ENCODE measurements around the gene MYO9A. TPM values are rescaled to one million over a fixed set of nuclear protein-coding genes. Genes with fewer than 3 reads are reported as not detected.

Gene MYO9A
- total RNA-seq, 4 donors from 2014 or later, result 88.5 to 183 (median 115) TPM

DNA sequence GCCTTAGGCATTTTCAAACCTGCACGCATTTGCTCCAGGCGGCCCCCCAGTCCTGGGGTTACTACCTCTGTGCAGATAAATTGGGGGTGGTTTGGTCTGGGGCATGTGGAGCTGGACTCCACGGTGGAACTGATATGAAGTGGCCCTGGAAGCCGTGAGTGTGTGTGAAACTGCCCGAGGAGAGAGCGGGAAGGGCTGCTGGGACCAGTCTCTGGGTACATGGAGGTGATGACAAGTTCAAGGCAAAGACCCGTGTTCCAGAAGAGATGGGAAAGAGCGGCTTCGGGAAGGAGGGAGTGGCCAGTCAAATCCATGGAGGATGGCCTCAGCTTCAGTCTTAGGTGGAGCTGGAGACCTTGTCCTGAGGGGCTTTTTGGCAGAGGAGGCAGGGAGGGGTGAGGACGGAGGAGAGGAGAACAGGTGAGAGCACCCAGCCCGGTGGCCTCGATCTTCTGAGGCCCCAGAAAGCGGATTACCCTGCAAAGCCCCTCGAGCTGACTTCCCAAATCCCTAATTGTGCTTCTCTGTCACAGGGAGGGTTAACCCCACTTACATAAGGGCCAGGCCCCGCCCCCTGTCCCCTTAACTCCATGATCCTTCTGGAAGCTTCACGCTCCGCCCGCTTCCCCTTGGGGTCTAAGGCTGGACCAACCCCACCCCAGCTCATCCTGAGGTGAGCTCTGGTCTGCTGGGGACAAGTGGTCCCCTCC lies 309.5 kb downstream of the MYO9A start:
- no peaks in the 10 kb centered on the region for H3K27me3 ChIP-seq
- no peaks in the 10 kb centered on the region for H3K9me3 ChIP-seq
- no peak for DNase-seq
- no peaks in the 10 kb centered on the region for H3K36me3 ChIP-seq
- H3K4me1 ChIP-seq, result no peaks in the 10 kb centered on the region
- intact Hi-C loops (cut with DNase I), result no loop called here
- TF ChIP-seq, protein P1, sequence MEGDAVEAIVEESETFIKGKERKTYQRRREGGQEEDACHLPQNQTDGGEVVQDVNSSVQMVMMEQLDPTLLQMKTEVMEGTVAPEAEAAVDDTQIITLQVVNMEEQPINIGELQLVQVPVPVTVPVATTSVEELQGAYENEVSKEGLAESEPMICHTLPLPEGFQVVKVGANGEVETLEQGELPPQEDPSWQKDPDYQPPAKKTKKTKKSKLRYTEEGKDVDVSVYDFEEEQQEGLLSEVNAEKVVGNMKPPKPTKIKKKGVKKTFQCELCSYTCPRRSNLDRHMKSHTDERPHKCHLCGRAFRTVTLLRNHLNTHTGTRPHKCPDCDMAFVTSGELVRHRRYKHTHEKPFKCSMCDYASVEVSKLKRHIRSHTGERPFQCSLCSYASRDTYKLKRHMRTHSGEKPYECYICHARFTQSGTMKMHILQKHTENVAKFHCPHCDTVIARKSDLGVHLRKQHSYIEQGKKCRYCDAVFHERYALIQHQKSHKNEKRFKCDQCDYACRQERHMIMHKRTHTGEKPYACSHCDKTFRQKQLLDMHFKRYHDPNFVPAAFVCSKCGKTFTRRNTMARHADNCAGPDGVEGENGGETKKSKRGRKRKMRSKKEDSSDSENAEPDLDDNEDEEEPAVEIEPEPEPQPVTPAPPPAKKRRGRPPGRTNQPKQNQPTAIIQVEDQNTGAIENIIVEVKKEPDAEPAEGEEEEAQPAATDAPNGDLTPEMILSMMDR (IDR thresholded peaks at IDR 0.05), result no peak
- TF ChIP-seq POLR2A (IDR thresholded peaks at IDR 0.05), result no peak
- WGBS, 2 donors, result 88 to 89% methylated on average over 18 of the region's 18 CpGs
- no peak overlapping the region for H3K27ac ChIP-seq
- no peak overlapping the region for H3K4me3 ChIP-seq (replicated peaks in 1 of 3)

DNA sequence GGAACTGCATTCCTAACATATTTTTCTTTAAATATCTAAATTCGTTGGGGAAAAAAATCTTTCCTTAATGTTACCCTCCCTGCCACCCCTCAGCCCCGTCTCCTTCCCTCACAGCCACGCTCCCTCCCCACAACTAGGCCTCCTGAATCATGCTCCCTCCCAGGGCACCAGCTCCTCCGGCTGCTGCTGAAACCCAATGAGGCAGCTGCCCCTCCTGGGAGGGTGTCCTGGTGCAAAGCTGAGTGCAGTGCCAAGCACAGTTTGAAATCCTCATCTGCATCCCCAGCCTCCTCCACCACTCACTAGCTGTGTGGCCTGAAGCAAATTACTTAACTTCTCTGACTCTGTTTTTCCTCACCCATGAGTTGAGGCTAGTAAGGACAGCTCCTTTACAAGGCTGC lies 310.3 kb downstream of the MYO9A start:
- Histone ChIP-seq H3K9me3 (no peaks in the 10 kb centered on the region), H3K27ac (no peak overlapping the region), H3K4me1 (no peaks in the 10 kb centered on the region), H3K36me3 (no peaks in the 10 kb centered on the region), H3K4me3 (replicated peaks in 1 of 3) (no peak overlapping the region), H3K27me3 (no peaks in the 10 kb centered on the region)
- TF ChIP-seq POLR2A (IDR thresholded peaks at IDR 0.05), result no peak
- TF ChIP-seq, protein P1 (IDR thresholded peaks at IDR 0.05), result no peak
- 62 to 63% methylated on average over 4 of the region's 4 CpGs for WGBS, 2 donors
- intact Hi-C loops (cut with DNase I), result no loop called here
- DNase-seq, result no peak

DNA sequence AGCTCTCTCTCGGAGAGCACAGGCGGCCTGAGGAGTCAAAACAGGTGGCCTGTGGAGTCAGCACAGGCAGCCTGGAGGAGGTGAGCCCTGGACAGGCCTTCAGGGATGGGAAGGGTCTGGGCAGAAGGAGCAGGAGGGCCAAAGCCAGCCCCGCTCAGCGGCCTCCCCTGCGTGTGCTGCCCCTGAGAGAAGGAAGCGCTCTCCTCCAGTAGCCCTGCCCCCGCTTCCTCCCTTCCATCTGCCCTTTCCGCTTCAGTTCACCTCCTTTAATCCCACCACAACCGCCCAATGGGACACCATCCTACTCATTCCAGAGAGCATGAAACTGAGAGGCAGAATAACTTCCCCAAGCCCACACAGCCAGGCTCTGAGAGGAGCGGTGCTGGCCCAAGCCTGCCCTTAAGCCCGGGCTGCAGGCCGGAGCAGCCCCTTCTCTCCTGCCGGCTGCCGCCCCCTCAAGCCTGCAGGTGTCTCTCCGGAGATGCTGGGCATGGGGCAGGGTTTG lies 310.8 kb downstream of the MYO9A start:
- DNase-seq, result no peak
- H3K4me3 ChIP-seq (replicated peaks in 1 of 3), result no peak overlapping the region
- H3K9me3 ChIP-seq, result no peaks in the 10 kb centered on the region
- no peak for TF ChIP-seq POLR2A (IDR thresholded peaks at IDR 0.05)
- TF ChIP-seq, protein P1 (IDR thresholded peaks at IDR 0.05), result no peak
- no peaks in the 10 kb centered on the region for H3K27me3 ChIP-seq
- H3K27ac ChIP-seq, result no peak overlapping the region
- intact Hi-C loops (cut with DNase I), result no loop called here
- no peaks in the 10 kb centered on the region for H3K36me3 ChIP-seq
- WGBS, 2 donors, result 71% methylated on average over 15 of the region's 15 CpGs
- no peaks in the 10 kb centered on the region for H3K4me1 ChIP-seq

DNA sequence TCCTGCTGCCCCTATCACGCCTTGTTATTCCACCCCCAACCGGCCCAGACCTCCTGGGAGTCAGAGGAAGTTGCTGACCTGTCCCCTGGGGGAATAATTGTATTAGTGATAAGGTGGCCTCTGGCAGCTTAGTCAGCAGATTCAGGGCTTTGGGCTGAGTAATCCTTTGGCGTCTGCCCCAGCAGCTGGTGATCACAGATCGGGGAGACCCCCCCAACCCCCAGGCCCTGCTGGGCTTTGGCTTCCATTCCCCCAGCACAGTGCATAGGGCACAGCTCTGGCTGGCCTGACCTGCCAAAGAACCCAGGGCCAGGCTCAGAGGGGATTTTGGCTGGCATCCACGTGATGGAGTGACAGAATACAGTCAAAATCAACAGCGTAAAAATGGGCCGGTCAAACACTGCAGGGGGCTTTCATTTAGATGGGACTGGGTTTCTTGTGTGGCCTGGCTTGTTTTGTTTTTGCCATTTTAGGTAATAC lies 311.5 kb downstream of the MYO9A start:
- Histone ChIP-seq H3K27ac (no peak overlapping the region), H3K4me3 (replicated peaks in 1 of 3) (no peak overlapping the region), H3K36me3 (no peaks in the 10 kb centered on the region), H3K4me1 (no peaks in the 10 kb centered on the region), H3K9me3 (no peaks in the 10 kb centered on the region), H3K27me3 (no peaks in the 10 kb centered on the region)
- 44 to 63% methylated on average over 7 of the region's 7 CpGs for WGBS, 2 donors
- TF ChIP-seq, protein P1 (IDR thresholded peaks at IDR 0.05), result no peak
- no peak for TF ChIP-seq POLR2A (IDR thresholded peaks at IDR 0.05)
- intact Hi-C loops (cut with DNase I), result no loop called here
- no peak for DNase-seq

All from thyroid gland (tissue), 4 donors.